Colonic mucosa (tissue), 4 donors: ENCODE data around the gene ETV6. TPM values are rescaled to one million over a fixed set of nuclear protein-coding genes. Genes with fewer than 3 reads are reported as not detected.
"Not testable (repeated sequence)": the region's sequence is repeated elsewhere in the genome, so short reads cannot be mapped to it uniquely, and the experiment has no call there.

Experiments
- DNase-seq: peaks from one replicate; pipeline ENCODE4 v3.0.0-alpha.2; 2020
- H3K27ac ChIP-seq: fragments of 200-600 bp; one replicate; pipeline ENCODE4 v1.8.0; 2021
- H3K27me3 ChIP-seq: fragments of 200-600 bp; one replicate; pipeline ENCODE4 v1.8.0; 2021
- H3K36me3 ChIP-seq: fragments of 200-600 bp; one replicate; pipeline ENCODE4 v1.8.0; 2021
- H3K4me1 ChIP-seq: fragments of 200-600 bp; one replicate; pipeline ENCODE4 v1.8.0; 2021; ENCODE audit warnings: mild to moderate bottlenecking
- H3K4me3 ChIP-seq: fragments of 200-600 bp; one replicate; pipeline ENCODE4 v1.8.0; 2021
- H3K9ac ChIP-seq, 2 donors: one replicate each; pipeline ENCODE4 v1.7.0; 2013; ENCODE audit warnings: control low read depth in 2 of 2, low read depth in 2 of 2, low read length in 2 of 2
- H3K9me3 ChIP-seq: fragments of 200-600 bp; one replicate; pipeline ENCODE4 v1.8.0; 2021
- CTCF ChIP-seq: fragments of 200-600 bp; IDR thresholded peaks from one replicate; pipeline ENCODE4 v1.8.0; 2022; ENCODE audit warnings: antibody characterized with exemption, mild to moderate bottlenecking
- intact Hi-C: fragments of 100-400 bp; cut with DNase I; formaldehyde crosslinking; loops from one replicate; pipeline ENCODE4 v1.14.1; 2022
- total RNA-seq, 2 donors: library from RNA; stranded (reverse); fragmentation: NEBNext Ultra II Directional in 1 of 2; extraction: Animal tissue kit (Norgen Biotek cat#: 25700) in 1 of 2; gene quantifications; one replicate each; pipeline ENCODE4 v1.2.1, GENCODE V29; 2021
- donor health status: healthy.
- donor health status: DM: no; HTN: no; CAD: no.
- donor health status: DM: no; HTN: no; CAD: no.

Gene ETV6
- total RNA-seq, 2 donors from 2014 or later: 49.2 to 73.1 TPM

- H3K27ac ChIP-seq: no peak overlapping the region
- H3K4me1 ChIP-seq: no peaks in the 10 kb centered on the region
These were observed 26.6 kb downstream of the ETV6 start for GRCh38 chr12:11676052-11676451.

DNA sequence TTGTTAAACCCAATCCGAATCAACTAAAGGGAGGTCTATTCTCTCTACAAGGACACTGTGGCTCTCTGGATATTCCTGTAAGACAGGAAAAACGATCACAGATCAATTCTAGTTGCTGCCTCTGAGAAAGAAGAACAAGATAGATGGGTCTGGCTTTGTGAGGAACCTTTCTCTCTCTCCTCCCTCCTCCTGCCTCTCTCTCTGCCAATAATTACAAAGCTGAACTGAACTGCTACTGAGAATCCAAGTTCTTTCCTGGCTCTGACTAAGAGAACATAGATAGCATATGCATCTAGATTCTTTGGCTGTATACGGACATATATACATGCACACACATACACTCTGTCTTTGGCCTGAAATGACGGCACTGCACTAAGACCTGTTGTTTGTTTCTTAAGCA is 27.6 kb downstream of the ETV6 start:
- no peaks in the 10 kb centered on the region for H3K4me1 ChIP-seq
- no peak overlapping the region for H3K27ac ChIP-seq
- H3K9ac ChIP-seq: no peak overlapping the region
- no peak for TF ChIP-seq CTCF
- H3K27me3 ChIP-seq: no peaks in the 10 kb centered on the region
- H3K36me3 ChIP-seq: no peaks in the 10 kb centered on the region
- no peak for DNase-seq
- no peak overlapping the region for H3K4me3 ChIP-seq
- intact Hi-C loops: no loop called here
- H3K9me3 ChIP-seq: no peaks in the 10 kb centered on the region

More at GRCh38 chr12:11676052-11676451, 26.6 kb downstream of the ETV6 start:
- intact Hi-C loops: no loop called here
- Histone ChIP-seq H3K4me3 (no peak overlapping the region), H3K27me3 (no peaks in the 10 kb centered on the region), H3K36me3 (no peaks in the 10 kb centered on the region), H3K9me3 (no peaks in the 10 kb centered on the region), H3K9ac (no peak overlapping the region)
- no peak for TF ChIP-seq CTCF
- DNase-seq: no peak

DNA sequence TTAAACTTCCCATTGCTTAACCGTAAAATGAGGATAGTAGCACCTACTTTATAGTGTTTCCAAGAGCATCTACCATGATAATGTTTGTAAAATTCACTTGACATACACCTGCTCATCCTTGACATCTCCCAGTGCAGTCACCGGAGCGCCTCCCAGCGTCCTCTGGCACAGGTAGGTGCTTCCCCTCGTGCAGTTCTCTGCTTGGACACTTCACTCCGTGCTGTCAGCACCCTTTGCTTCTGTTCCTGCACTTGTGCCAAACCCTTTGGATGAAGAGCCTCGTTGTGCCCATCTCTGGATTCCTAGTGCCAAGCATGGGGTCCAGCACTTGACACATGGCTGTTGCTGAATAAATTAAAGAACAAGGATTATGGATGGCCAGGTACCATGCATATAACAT is 28.3 kb downstream of the ETV6 start:
- Histone ChIP-seq H3K36me3 (no peaks in the 10 kb centered on the region), H3K4me3 (no peak overlapping the region), H3K9me3 (no peaks in the 10 kb centered on the region), H3K27me3 (no peaks in the 10 kb centered on the region), H3K27ac (no peak overlapping the region), H3K4me1 (no peaks in the 10 kb centered on the region), H3K9ac (no peak overlapping the region)
- intact Hi-C loops: no loop called here
- no peak for DNase-seq
- TF ChIP-seq CTCF: no peak

DNA sequence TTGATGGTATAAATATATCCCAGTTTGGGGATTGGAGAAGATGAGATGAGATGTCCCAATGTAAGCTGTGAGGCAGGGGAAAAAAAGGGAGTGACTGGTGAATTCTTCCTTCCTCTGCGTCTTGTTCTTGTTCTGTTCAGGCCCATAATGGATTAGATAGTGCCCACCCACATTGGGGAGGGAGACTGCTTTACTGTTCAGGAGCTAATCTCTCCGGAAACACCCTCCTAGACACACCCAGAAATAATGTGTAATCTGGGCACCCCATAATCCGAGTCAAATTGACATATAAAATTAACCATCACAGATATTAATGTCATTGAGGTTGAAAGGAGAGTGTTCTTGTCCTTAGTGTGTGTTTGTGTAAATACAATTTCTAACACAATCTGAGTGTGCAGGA is 29.3 kb downstream of the ETV6 start:
- intact Hi-C loops: no loop called here
- Histone ChIP-seq H3K27me3 (no peaks in the 10 kb centered on the region), H3K4me3 (no peak overlapping the region), H3K4me1 (no peaks in the 10 kb centered on the region), H3K36me3 (no peaks in the 10 kb centered on the region), H3K9me3 (no peaks in the 10 kb centered on the region), H3K27ac (no peak overlapping the region), H3K9ac (no peak overlapping the region)
- no peak for DNase-seq
- TF ChIP-seq CTCF: no peak

- no peaks in the 10 kb centered on the region for H3K36me3 ChIP-seq
- H3K9ac ChIP-seq: no peak overlapping the region
- intact Hi-C loops: no loop called here
- no peak for TF ChIP-seq CTCF
- H3K27me3 ChIP-seq: no peaks in the 10 kb centered on the region
- H3K9me3 ChIP-seq: no peaks in the 10 kb centered on the region
- H3K4me3 ChIP-seq: no peak overlapping the region
- no peak for DNase-seq
- H3K4me1 ChIP-seq: peaks cover 9% of the 10 kb centered on the region
- H3K27ac ChIP-seq: no peak overlapping the region
These were observed 31.7 kb downstream of the ETV6 start for GRCh38 chr12:11681207-11681606.

DNA sequence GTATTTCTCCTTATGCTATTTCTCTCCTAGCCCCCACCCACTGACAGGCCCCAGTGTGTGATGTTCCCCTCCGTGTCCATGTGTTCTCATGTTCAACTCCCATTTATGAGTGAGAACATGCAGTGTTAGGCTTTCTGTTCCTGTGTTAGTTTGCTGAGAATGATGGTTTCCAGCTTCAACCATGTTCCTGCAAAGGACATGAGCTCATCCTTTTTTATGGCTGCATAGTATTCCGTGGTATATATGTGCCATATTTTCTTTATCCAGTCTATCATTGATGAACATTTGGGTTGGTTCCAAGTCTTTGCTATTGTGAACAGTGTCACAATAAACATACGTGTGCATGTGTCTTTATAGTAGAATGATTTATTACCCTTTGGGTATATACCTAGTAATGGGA is 32.2 kb downstream of the ETV6 start:
- DNase-seq, intact Hi-C loops, H3K9ac ChIP-seq, H3K27ac ChIP-seq, H3K9me3 ChIP-seq, H3K4me3 ChIP-seq, H3K27me3 ChIP-seq, H3K36me3 ChIP-seq: not testable (repeated sequence)
- H3K4me1 ChIP-seq: peaks cover 13% of the 10 kb centered on the region
